H1 (cell line): ENCODE measurements around the gene LEMD2. TPM values are rescaled to one million over a fixed set of nuclear protein-coding genes. Genes with fewer than 3 reads are reported as not detected.

Experiments used
- SAP30 ChIP-seq: fragments of 300-600 bp; sonication (generic); IDR thresholded peaks from 2 replicates; pipeline ENCODE4 v1.7.1; 2012; ENCODE audit warnings: low read length, moderate library complexity, mild to moderate bottlenecking, inconsistent platforms; ENCODE audit not compliant: insufficient read depth, insufficient replicate concordance
- polyA plus RNA-seq, 7 experiments: library from polyadenylated mRNA; depleted of rRNA in 3 of 7; stranded (reverse) in 5 of 7; unstranded in 2 of 7; fragments of >200 nt in 5 of 7; fragments of 200-250 nt in 2 of 7; gene quantifications; 1 replicate in 5 of 7; 2 replicates in 1 of 7; 4 replicates in 1 of 7; pipeline versions ENCODE4 v1.2.1 to v1.2.3, GENCODE V29; 2011 to 2013; ENCODE audit warnings: missing spikeins in 2 of 7, mixed read lengths in 2 of 7
- total RNA-seq: library from RNA; stranded (reverse); fragmentation: NEBNext Ultra II Directional; extraction: Animal tissue kit (Norgen Biotek cat#: 25700); gene quantifications from 2 replicates; pipeline ENCODE4 v1.2.1, GENCODE V29; 2021

LEMD2 gene
- total and polyA plus RNA-seq, 2 of the 8 experiments (the other 6 are each of a cell fraction or from before 2014, with no cell fraction given) = 32.7 to 57.3 TPM

- TF ChIP-seq SAP30 = no peak
- TF ChIP-seq, all 59 proteins: peak for 0
Measured at GRCh38 chr6:33763483-33763882, 25.4 kb downstream of the LEMD2 start (continued).
